HepG2 (cell line): ENCODE data around the gene TRANK1. TPM values are rescaled to one million over a fixed set of nuclear protein-coding genes. Genes with fewer than 3 reads are reported as not detected.

Experiments used
- ATAC-seq: fragments of 200-7000 bp; cut with Tn5 transposase; 3 replicates; pipeline ENCODE4 v1.9.1; 2020; ENCODE audit warnings: mild to moderate bottlenecking, moderate library complexity
- BruUV-seq: library from RNA; stranded (reverse); fragments of 400-500 nt; replicated peaks from 2 replicates; lab custom pipeline; 2021; lab: Mats Ljungman, UMichigan
- CTCF ChIA-PET: fragments of 300-600 bp; formaldehyde crosslinking; extraction: SDS; loops from one replicate; lab custom pipeline; 2021; ENCODE audit warnings: low total read pairs, inconsistent platforms, low intra/inter-chr PET ratio; lab: Yijun Ruan, JAX
- POLR2A ChIA-PET: fragments of 350-600 bp; sonication (Branson Sonifier 250); formaldehyde crosslinking; loops from one replicate; lab custom pipeline; 2020; ENCODE audit warnings: antibody characterized with exemption, inconsistent platforms; lab: Yijun Ruan, JAX
- DNase-seq: peaks from one replicate; pipeline ENCODE4 v3.0.0-alpha.2; 2015; ENCODE audit warnings: low spot score
- FAIRE-seq: peaks from 3 replicates; lab custom pipeline; 2011; peaks lifted over from hg19 to GRCh38; lab: Jason Lieb, UNC
- H2AFZ ChIP-seq: one replicate; pipeline ENCODE4 v1.6.1; 2011; ENCODE audit warnings: low read length, inconsistent platforms
- H3K27ac ChIP-seq: fragments of 300-600 bp; 3 replicates; pipeline ENCODE4 v1.8.0; 2011; ENCODE audit warnings: mixed run types, mild to moderate bottlenecking, mixed read lengths, low read length, inconsistent platforms; ENCODE audit not compliant: insufficient read depth; ENCODE audit errors: extremely low read length
- H3K27me3 ChIP-seq, 2 experiments: fragments of 200-600 bp in 1 of 2; 2 replicates in 1 of 2; 3 replicates in 1 of 2; pipeline versions ENCODE4 v1.6.0 to v1.8.0; 2011; ENCODE audit warnings: low read length in 2 of 2, mild to moderate bottlenecking in 2 of 2, moderate library complexity in 2 of 2, inconsistent platforms in 1 of 2; ENCODE audit not compliant: insufficient read depth in 2 of 2, control insufficient read depth in 1 of 2
- H3K36me3 ChIP-seq, 2 experiments: fragments of 200-600 bp in 1 of 2; replicated peaks in 1 of 2; 2 replicates in 1 of 2; 3 replicates in 1 of 2; pipeline versions ENCODE4 v1.5.1 to v1.8.0; 2011; ENCODE audit warnings: low read length in 2 of 2, inconsistent platforms in 1 of 2; ENCODE audit not compliant: insufficient read depth in 2 of 2, control insufficient read depth in 1 of 2
- H3K4me1 ChIP-seq: 2 replicates; pipeline ENCODE4 v1.5.1; 2012; ENCODE audit warnings: low read length, inconsistent platforms; ENCODE audit not compliant: insufficient read depth
- H3K4me2 ChIP-seq: 2 replicates; pipeline ENCODE4 v1.6.0; 2011; ENCODE audit warnings: low read depth, low read length, inconsistent platforms
- H3K4me3 ChIP-seq, 3 experiments: fragments of 200-600 bp in 1 of 3; sonication (generic), shearing (Covaris generic) in 1 of 3; replicated peaks in 1 of 3; 2 replicates each; pipeline ENCODE4 v1.5.1; 2011 to 2016; ENCODE audit warnings: low read length in 3 of 3, inconsistent platforms in 2 of 3, low read depth in 2 of 3, mild to moderate bottlenecking in 2 of 3, control low read depth in 1 of 3, mixed read lengths in 1 of 3; ENCODE audit not compliant: insufficient read depth in 1 of 3
- H3K79me2 ChIP-seq: one replicate; pipeline ENCODE4 v1.6.1; 2011; ENCODE audit warnings: low read length, inconsistent platforms; ENCODE audit not compliant: insufficient read depth
- H3K9ac ChIP-seq: 2 replicates; pipeline ENCODE4 v1.6.0; 2011; ENCODE audit warnings: mild to moderate bottlenecking, low read depth, low read length, inconsistent platforms; ENCODE audit not compliant: insufficient read depth
- H3K9me3 ChIP-seq: 2 replicates; pipeline ENCODE4 v1.5.1; 2012; ENCODE audit warnings: mild to moderate bottlenecking, low read length
- H4K20me1 ChIP-seq: 2 replicates; pipeline ENCODE4 v1.6.0; 2011; ENCODE audit warnings: inconsistent platforms, mild to moderate bottlenecking, low read length, moderate library complexity; ENCODE audit not compliant: insufficient read depth
- BRD4 ChIP-seq: sonication (generic); formaldehyde crosslinking; IDR thresholded peaks from 2 replicates; pipeline ENCODE4 v1.4.0; 2020; ENCODE audit warnings: missing genetic modification reagents
- FOSL1 ChIP-seq: sonication (generic); formaldehyde crosslinking; IDR thresholded peaks from 2 replicates; pipeline ENCODE4 v1.9.0; 2021; ENCODE audit warnings: missing genetic modification reagents, borderline replicate concordance
- MIER2 ChIP-seq: IDR thresholded peaks from 2 replicates; pipeline ENCODE4 v1.6.1; 2016; ENCODE audit warnings: missing biosample characterization, missing genetic modification reagents
- MLLT10 ChIP-seq: sonication (generic); formaldehyde crosslinking; IDR thresholded peaks from 2 replicates; pipeline ENCODE4 v1.4.0; 2020; ENCODE audit warnings: missing genetic modification reagents
- NCOA2 ChIP-seq: sonication (generic); formaldehyde crosslinking; IDR thresholded peaks from 2 replicates; pipeline ENCODE4 v1.8.0; 2022; ENCODE audit warnings: inconsistent platforms
- ZKSCAN8 ChIP-seq: IDR thresholded peaks from 2 replicates; pipeline ENCODE4 v1.6.1; 2016; ENCODE audit warnings: borderline replicate concordance, missing genetic modification reagents, missing compliant biosample characterization
- ZNF3 ChIP-seq: IDR thresholded peaks from 2 replicates; pipeline ENCODE4 v1.7.0; 2017; ENCODE audit warnings: inconsistent platforms
- ZNF558 ChIP-seq: sonication (generic); formaldehyde crosslinking; IDR thresholded peaks from 2 replicates; pipeline ENCODE4 v1.9.0; 2022; ENCODE audit warnings: mild to moderate bottlenecking, missing genetic modification reagents, borderline replicate concordance
- ZNF569 ChIP-seq: sonication (generic); formaldehyde crosslinking; IDR thresholded peaks from 2 replicates; pipeline ENCODE4 v1.5.0; 2020; ENCODE audit warnings: mild to moderate bottlenecking, missing genetic modification reagents, moderate library complexity, borderline replicate concordance
- ZNF746 ChIP-seq: sonication (generic); formaldehyde crosslinking; IDR thresholded peaks from 2 replicates; pipeline ENCODE4 v1.8.0; 2022; ENCODE audit warnings: mild to moderate bottlenecking, missing genetic modification reagents
- WGBS: methylation state at CpG from one replicate; pipeline ENCODE4 v1.1.6; 2017; ENCODE audit warnings: low lambda C conversion rate; 5-methylcytosine and 5-hydroxymethylcytosine counted together
- in situ Hi-C: cut with HindIII; loops from 2 replicates; pipeline ENCODE4 v1.10.0; 2017; ENCODE audit warnings: low pct_unique_long_range_greater_than_20kb; ENCODE audit not compliant: extremely low pct_ligation_motif_present
- intact Hi-C: fragments of 100-400 bp; cut with micrococcal nuclease; formaldehyde crosslinking; loops from one replicate; pipeline ENCODE4 v1.10.0; 2022; ENCODE audit not compliant: unreplicated experiment
- polyA plus RNA-seq, 8 experiments: library from polyadenylated mRNA; depleted of rRNA in 3 of 8; stranded (reverse) in 7 of 8; unstranded in 1 of 8; fragments of >200 nt; fragmentation: Illumina TruSeq in 4 of 8; extraction: Trizol in 4 of 8; gene quantifications; 2 replicates each; pipeline versions ENCODE4 v1.2.1 to v1.2.3, GENCODE V29; 2011 to 2016; ENCODE audit warnings: low read depth in 4 of 8, missing spikeins in 1 of 8, mixed read lengths in 1 of 8; ENCODE audit not compliant: insufficient read depth in 1 of 8
- total RNA-seq, 5 experiments: library from RNA; depleted of rRNA; stranded (reverse); fragments of >200 nt; fragmentation: Illumina TruSeq; extraction: Trizol; gene quantifications; 2 replicates each; pipeline ENCODE4 v1.2.3, GENCODE V29; 2016; ENCODE audit warnings: low read depth in 1 of 5
- TF ChIP-seq, protein P1 (sequence below): sonication (generic); formaldehyde crosslinking; IDR thresholded peaks from 2 replicates; pipeline ENCODE4 v1.4.0; 2020; ENCODE audit warnings: missing genetic modification reagents, mild to moderate bottlenecking, borderline replicate concordance

The TRANK1 gene
- total and polyA plus RNA-seq, 2 of the 13 experiments (the other 11 are each of a cell fraction or from before 2014, with no cell fraction given) = 0.13 to 0.32 TPM

DNA sequence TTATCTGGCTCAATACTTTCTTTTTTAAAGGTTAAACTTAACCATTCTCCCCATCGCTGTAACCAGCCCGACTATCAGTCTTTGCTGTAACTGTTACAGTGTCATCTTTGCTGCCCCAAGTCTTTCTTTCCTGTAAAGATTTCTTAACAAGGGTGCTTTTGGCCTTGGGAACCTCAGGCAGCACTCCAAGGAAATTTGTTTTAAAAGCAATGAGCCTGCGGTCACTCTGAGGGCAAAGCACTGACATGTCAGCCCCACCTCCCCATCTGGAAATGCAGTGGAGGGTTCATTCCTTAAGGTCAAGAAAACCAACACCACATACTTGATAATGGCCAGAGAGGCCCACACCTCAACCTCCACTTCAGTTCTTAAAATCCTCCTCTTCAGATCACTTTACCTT lies 3.2 kb downstream of the TRANK1 start:
- in situ Hi-C loops = no loop called here
- no peak for DNase-seq
- CTCF ChIA-PET = no interaction called here

More for the DNA sequence above, 3.2 kb downstream of the TRANK1 start:
- no peak overlapping the region for H2AFZ ChIP-seq
- no peaks in the 10 kb centered on the region for H3K36me3 ChIP-seq
- no peak overlapping the region for H3K9ac ChIP-seq
- no peaks in the 10 kb centered on the region for H3K9me3 ChIP-seq
- H3K27me3 ChIP-seq = no peaks in the 10 kb centered on the region; a peak in 1 of 5 replicates
- no peak overlapping the region for H3K4me3 ChIP-seq
- no peak for TF ChIP-seq ZKSCAN8 (CRISPR knock-in tag)
- TF ChIP-seq ZNF3 (CRISPR knock-in tag) = no peak
- no peak for TF ChIP-seq MLLT10
- TF ChIP-seq NCOA2 = no peak
- TF ChIP-seq, protein P1, sequence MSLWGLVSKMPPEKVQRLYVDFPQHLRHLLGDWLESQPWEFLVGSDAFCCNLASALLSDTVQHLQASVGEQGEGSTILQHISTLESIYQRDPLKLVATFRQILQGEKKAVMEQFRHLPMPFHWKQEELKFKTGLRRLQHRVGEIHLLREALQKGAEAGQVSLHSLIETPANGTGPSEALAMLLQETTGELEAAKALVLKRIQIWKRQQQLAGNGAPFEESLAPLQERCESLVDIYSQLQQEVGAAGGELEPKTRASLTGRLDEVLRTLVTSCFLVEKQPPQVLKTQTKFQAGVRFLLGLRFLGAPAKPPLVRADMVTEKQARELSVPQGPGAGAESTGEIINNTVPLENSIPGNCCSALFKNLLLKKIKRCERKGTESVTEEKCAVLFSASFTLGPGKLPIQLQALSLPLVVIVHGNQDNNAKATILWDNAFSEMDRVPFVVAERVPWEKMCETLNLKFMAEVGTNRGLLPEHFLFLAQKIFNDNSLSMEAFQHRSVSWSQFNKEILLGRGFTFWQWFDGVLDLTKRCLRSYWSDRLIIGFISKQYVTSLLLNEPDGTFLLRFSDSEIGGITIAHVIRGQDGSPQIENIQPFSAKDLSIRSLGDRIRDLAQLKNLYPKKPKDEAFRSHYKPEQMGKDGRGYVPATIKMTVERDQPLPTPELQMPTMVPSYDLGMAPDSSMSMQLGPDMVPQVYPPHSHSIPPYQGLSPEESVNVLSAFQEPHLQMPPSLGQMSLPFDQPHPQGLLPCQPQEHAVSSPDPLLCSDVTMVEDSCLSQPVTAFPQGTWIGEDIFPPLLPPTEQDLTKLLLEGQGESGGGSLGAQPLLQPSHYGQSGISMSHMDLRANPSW = no peak
- no peak for TF ChIP-seq MIER2 (CRISPR knock-in tag)
- TF ChIP-seq BRD4 = no peak
- no peak for TF ChIP-seq ZNF558 (CRISPR knock-in tag)
- TF ChIP-seq ZNF746 (CRISPR knock-in tag) = no peak
- no peak for TF ChIP-seq FOSL1 (CRISPR knock-in tag)
- no peak for TF ChIP-seq ZNF569
- TF ChIP-seq, all 625 proteins: peak for 0
- no peak for FAIRE-seq
- Histone ChIP-seq H4K20me1 (no peaks in the 10 kb centered on the region), H3K27ac (no peak overlapping the region), H3K4me1 (peaks cover 12% of the 10 kb centered on the region), H3K79me2 (no peaks in the 10 kb centered on the region), H3K4me2 (no peak overlapping the region)
- intact Hi-C loops = no loop called here
- BruUV-seq = no TSS peak
- ATAC-seq = no peak
- 16% methylated on average over 3 of the region's 3 CpGs for WGBS
- POLR2A ChIA-PET = no interaction called here
